Endothelial cell of umbilical vein (primary cell): Measurements from ENCODE around the gene ENAH. TPM values are rescaled to one million over a fixed set of nuclear protein-coding genes. Genes with fewer than 3 reads are reported as not detected.

Experiments
- BruUV-seq: library from RNA; stranded (reverse); fragments of 400-500 nt; replicated peaks from 2 replicates; lab custom pipeline; 2021; lab: Mats Ljungman, UMichigan
- CTCF ChIA-PET: fragments of 300-600, 350-600 bp; sonication (Branson Sonifier 250); formaldehyde crosslinking; loops from one replicate; lab custom pipeline; 2021; ENCODE audit warnings: antibody characterized with exemption, inconsistent platforms; lab: Charles Lee
- POLR2A ChIA-PET: fragments of 300-600, 350-600 bp; sonication (Branson Sonifier 250); formaldehyde crosslinking; loops from one replicate; lab custom pipeline; 2021; ENCODE audit warnings: antibody characterized with exemption, inconsistent platforms; lab: Charles Lee
- DNase-seq: peaks from one replicate; pipeline ENCODE4 v3.0.0-alpha.2; 2011; ENCODE audit warnings: low read depth, low spot score
- FAIRE-seq: peaks from 2 replicates; lab custom pipeline; 2011; peaks lifted over from hg19 to GRCh38; lab: Jason Lieb, UNC
- H2AFZ ChIP-seq: 2 replicates; pipeline ENCODE4 v1.6.0; 2012; ENCODE audit warnings: low read depth, low read length, control low read depth, inconsistent platforms
- H3K27ac ChIP-seq: 2 replicates; pipeline ENCODE4 v1.5.1; 2011; ENCODE audit warnings: low read depth, mild to moderate bottlenecking, control low read depth, low read length, moderate library complexity; ENCODE audit not compliant: insufficient read depth
- H3K27me3 ChIP-seq, 2 experiments: 2 replicates each; pipeline versions ENCODE4 v1.6.0 to v1.6.1; 2011; ENCODE audit warnings: low read length in 2 of 2, mixed read lengths in 1 of 2; ENCODE audit not compliant: control insufficient read depth in 2 of 2, insufficient read depth in 2 of 2
- H3K36me3 ChIP-seq, 2 experiments: 2 replicates in 1 of 2; 3 replicates in 1 of 2; pipeline ENCODE4 v1.5.1; 2011; ENCODE audit warnings: low read length in 2 of 2, mild to moderate bottlenecking in 1 of 2, moderate library complexity in 1 of 2; ENCODE audit not compliant: control insufficient read depth in 2 of 2, insufficient read depth in 2 of 2; ENCODE audit errors: extremely low read depth in 1 of 2
- H3K4me1 ChIP-seq: 3 replicates; pipeline ENCODE4 v1.5.1; 2011; ENCODE audit warnings: mild to moderate bottlenecking, low read length; ENCODE audit not compliant: control insufficient read depth, insufficient read depth; ENCODE audit errors: extremely low read depth
- H3K4me2 ChIP-seq: 2 replicates; pipeline ENCODE4 v1.6.1; 2011; ENCODE audit warnings: low read length, control low read depth, mixed read lengths; ENCODE audit not compliant: insufficient read depth
- H3K4me3 ChIP-seq, 3 experiments: fragments of 200-600 bp in 1 of 3; sonication (generic), shearing (Covaris generic) in 1 of 3; replicated peaks in 1 of 3; 2 replicates each; pipeline ENCODE4 v1.5.1; 2011 to 2016; ENCODE audit warnings: control low read depth in 3 of 3, low read length in 3 of 3, mild to moderate bottlenecking in 2 of 3, inconsistent platforms in 1 of 3, low read depth in 1 of 3, moderate library complexity in 1 of 3; ENCODE audit not compliant: insufficient read depth in 1 of 3
- H3K79me2 ChIP-seq: 2 replicates; pipeline ENCODE4 v1.6.0; 2012; ENCODE audit warnings: low read length, inconsistent platforms; ENCODE audit not compliant: control insufficient read depth, insufficient read depth
- H3K9ac ChIP-seq: replicated peaks from 2 replicates; pipeline ENCODE3; 2011; ENCODE audit warnings: low read length, control low read depth; ENCODE audit not compliant: insufficient read depth; ENCODE audit errors: extremely low read depth
- H3K9me1 ChIP-seq: replicated peaks from 3 replicates; pipeline ENCODE4 v1.6.0; 2011; ENCODE audit warnings: mild to moderate bottlenecking, low read length; ENCODE audit not compliant: control insufficient read depth, insufficient read depth; ENCODE audit errors: extremely low read depth
- H3K9me3 ChIP-seq: replicated peaks from 2 replicates; pipeline ENCODE4 v1.5.1; 2012; ENCODE audit warnings: low read length, inconsistent platforms; ENCODE audit not compliant: control insufficient read depth, insufficient read depth
- H4K20me1 ChIP-seq: replicated peaks from 2 replicates; pipeline ENCODE3; 2011; ENCODE audit warnings: mild to moderate bottlenecking, low read length; ENCODE audit not compliant: control insufficient read depth, insufficient read depth; ENCODE audit errors: extremely low read depth
- EZH2 ChIP-seq: IDR thresholded peaks from 2 replicates; pipeline ENCODE4 v1.6.1; 2012; ENCODE audit warnings: borderline replicate concordance, low read depth, mild to moderate bottlenecking, moderate library complexity, low read length, inconsistent platforms; ENCODE audit not compliant: severe bottlenecking
- FOS ChIP-seq: IDR thresholded peaks from 2 replicates; pipeline ENCODE4 v1.6.1; 2011; ENCODE audit warnings: mild to moderate bottlenecking, low read length, moderate library complexity, borderline replicate concordance; ENCODE audit not compliant: insufficient read depth
- GATA2 ChIP-seq: IDR thresholded peaks from 2 replicates; pipeline ENCODE4 v1.7.0; 2011; ENCODE audit warnings: low read depth, mild to moderate bottlenecking, moderate library complexity, mixed read lengths, low read length; ENCODE audit not compliant: insufficient read length, insufficient read depth
- JUN ChIP-seq: IDR thresholded peaks from 2 replicates; pipeline ENCODE4 v1.6.1; 2011; ENCODE audit warnings: borderline replicate concordance, low read depth; ENCODE audit not compliant: insufficient read length, insufficient read depth
- MYC ChIP-seq: IDR thresholded peaks from one replicate; pipeline ENCODE4 v1.6.1; 2011; ENCODE audit warnings: mild to moderate bottlenecking, low read depth, low read length
- POLR2A ChIP-seq: IDR thresholded peaks from 2 replicates; pipeline ENCODE4 v1.6.1; 2012; ENCODE audit warnings: low read depth, mild to moderate bottlenecking, control low read depth, low read length
- POLR2AphosphoS5 ChIP-seq: IDR thresholded peaks from 2 replicates; pipeline ENCODE4 v1.6.1; 2012; ENCODE audit warnings: low read depth, mild to moderate bottlenecking, control low read depth, low read length, moderate library complexity; ENCODE audit not compliant: insufficient read depth
- dilution Hi-C: fragments of 300-500 bp; cut with MboI; formaldehyde crosslinking; loops from one replicate; pipeline ENCODE4 v1.15.0; 2019; ENCODE audit warnings: low sequenced_read_pairs; ENCODE audit not compliant: extremely low pct_ligation_motif_present
- intact Hi-C: fragments of 100-400 bp; cut with micrococcal nuclease; formaldehyde crosslinking; loops from one replicate; pipeline ENCODE4 v1.10.0; 2022
- polyA plus RNA-seq, 4 experiments: library from polyadenylated mRNA; depleted of rRNA in 3 of 4; stranded (reverse) in 3 of 4; unstranded in 1 of 4; fragments of >200 nt; gene quantifications; 2 replicates each; pipeline versions ENCODE4 v1.2.1 to v1.2.3, GENCODE V29; 2011 to 2012; ENCODE audit warnings: missing spikeins in 1 of 4
- total RNA-seq: library from RNA; stranded (reverse); gene quantifications from 2 replicates; pipeline ENCODE4 v1.2.3, GENCODE V29; 2021
- TF ChIP-seq, protein P1 (sequence below): IDR thresholded peaks from 2 replicates; pipeline ENCODE4 v1.6.1; 2011; ENCODE audit not compliant: insufficient read depth, insufficient read length
- TF ChIP-seq, protein P2 (sequence below), 2 donors: IDR thresholded peaks; 1 replicate in 1 of 2; 2 replicates in 1 of 2; pipeline ENCODE4 v1.5.1; 2011; ENCODE audit warnings: low read length in 2 of 2, mild to moderate bottlenecking in 2 of 2, moderate library complexity in 2 of 2, control low read depth in 1 of 2, inconsistent platforms in 1 of 2, low read depth in 1 of 2; ENCODE audit not compliant: insufficient read depth in 1 of 2; ENCODE audit errors: extremely low read depth in 1 of 2

The ENAH gene
- total and polyA plus RNA-seq, 2 donors (not counting 3 experiments of a cell fraction or from before 2014, with no cell fraction given), result 19.9 to 95.6 TPM

DNA sequence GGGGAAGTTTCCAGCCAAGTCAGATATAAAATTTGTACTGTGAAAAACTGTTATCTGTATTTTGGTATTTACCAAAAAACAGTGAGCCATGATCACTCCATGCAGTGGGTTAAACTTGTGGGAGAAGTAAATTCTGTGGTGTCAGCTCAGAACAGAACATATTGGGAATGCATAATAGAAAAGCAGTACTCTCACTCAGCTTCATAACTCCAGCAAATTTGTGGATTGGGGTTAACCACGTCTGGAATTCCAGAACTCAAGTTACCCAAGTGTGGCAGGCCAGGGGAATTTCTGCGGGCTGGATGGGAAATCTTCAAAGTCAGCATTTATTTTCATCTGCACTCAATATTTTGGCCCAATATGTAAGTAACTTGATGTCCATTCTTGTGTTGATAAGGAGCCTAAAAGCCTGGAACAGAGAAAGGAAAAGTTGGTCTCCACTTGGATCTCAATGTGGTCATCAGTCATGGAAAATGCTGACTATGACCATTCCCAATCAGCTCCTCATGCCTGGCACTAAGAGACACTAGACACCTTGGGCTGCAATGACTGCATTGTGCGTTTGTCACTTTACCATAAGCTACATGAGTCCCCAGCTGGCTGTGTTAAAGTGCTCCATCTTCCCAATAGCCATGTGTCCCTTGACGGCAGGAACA lies 39.1 kb upstream of the ENAH start:
- Histone ChIP-seq H4K20me1 (no peaks in the 10 kb centered on the region), H3K79me2 (no peaks in the 10 kb centered on the region), H3K4me3 (no peak overlapping the region), H3K9me1 (no peaks in the 10 kb centered on the region), H3K9me3 (no peaks in the 10 kb centered on the region), H3K9ac (no peak overlapping the region), H3K4me2 (no peak overlapping the region), H3K27me3 (no peaks in the 10 kb centered on the region), H3K27ac (no peak overlapping the region), H2AFZ (no peak overlapping the region), H3K4me1 (peaks cover 10% of the 10 kb centered on the region), H3K36me3 (no peaks in the 10 kb centered on the region)
- dilution Hi-C loops, result no loop called here
- BruUV-seq, result no TSS peak
- ChIA-PET POLR2A (no interaction called here), CTCF (interaction anchor here (0.7 to 1.4 kb wide), 4 partner anchors 9 to 86 kb away, joined by 3 to 5 read pairs (median 3); partner anchors contain the start of gene SRP9)
- intact Hi-C loops, result no loop called here
- DNase-seq, result no peak
- FAIRE-seq, result no peak
- TF ChIP-seq POLR2AphosphoS5 (no peak), EZH2 (no peak), POLR2A (no peak), FOS (no peak), GATA2 (no peak), MYC (no peak), JUN (no peak)
- TF ChIP-seq, protein P1, sequence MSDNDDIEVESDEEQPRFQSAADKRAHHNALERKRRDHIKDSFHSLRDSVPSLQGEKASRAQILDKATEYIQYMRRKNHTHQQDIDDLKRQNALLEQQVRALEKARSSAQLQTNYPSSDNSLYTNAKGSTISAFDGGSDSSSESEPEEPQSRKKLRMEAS, result no peak
- TF ChIP-seq, protein P2, sequence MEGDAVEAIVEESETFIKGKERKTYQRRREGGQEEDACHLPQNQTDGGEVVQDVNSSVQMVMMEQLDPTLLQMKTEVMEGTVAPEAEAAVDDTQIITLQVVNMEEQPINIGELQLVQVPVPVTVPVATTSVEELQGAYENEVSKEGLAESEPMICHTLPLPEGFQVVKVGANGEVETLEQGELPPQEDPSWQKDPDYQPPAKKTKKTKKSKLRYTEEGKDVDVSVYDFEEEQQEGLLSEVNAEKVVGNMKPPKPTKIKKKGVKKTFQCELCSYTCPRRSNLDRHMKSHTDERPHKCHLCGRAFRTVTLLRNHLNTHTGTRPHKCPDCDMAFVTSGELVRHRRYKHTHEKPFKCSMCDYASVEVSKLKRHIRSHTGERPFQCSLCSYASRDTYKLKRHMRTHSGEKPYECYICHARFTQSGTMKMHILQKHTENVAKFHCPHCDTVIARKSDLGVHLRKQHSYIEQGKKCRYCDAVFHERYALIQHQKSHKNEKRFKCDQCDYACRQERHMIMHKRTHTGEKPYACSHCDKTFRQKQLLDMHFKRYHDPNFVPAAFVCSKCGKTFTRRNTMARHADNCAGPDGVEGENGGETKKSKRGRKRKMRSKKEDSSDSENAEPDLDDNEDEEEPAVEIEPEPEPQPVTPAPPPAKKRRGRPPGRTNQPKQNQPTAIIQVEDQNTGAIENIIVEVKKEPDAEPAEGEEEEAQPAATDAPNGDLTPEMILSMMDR (IDR thresholded peaks at IDR 0.05; ENCODE audit: extremely low read depth in 1 of 2, insufficient read depth in 1 of 2, low read depth in 1 of 2, low read length in 2 of 2), result no peak
